GM23338 (cell line): Measurements from ENCODE around the gene TMEM169. TPM values are rescaled to one million over a fixed set of nuclear protein-coding genes. Genes with fewer than 3 reads are reported as not detected.
"Not testable (repeated sequence)": the region's sequence is repeated elsewhere in the genome, so short reads cannot be mapped to it uniquely, and the experiment has no call there.

Experiments used
- ATAC-seq: fragments of 200-7000 bp; cut with Tn5 transposase; 3 replicates; pipeline ENCODE4 v1.9.1; 2020
- DNase-seq: peaks from one replicate; pipeline ENCODE4 v3.0.0-alpha.2; 2015; ENCODE audit warnings: low spot score
- H2AFZ ChIP-seq: fragments of 200-600 bp; sonication (generic); 2 replicates; pipeline ENCODE4 v1.8.0; 2016; ENCODE audit warnings: antibody characterized with exemption, mild to moderate bottlenecking, moderate library complexity
- H3F3A ChIP-seq: fragments of 200-600 bp; sonication (generic); replicated peaks from 2 replicates; pipeline ENCODE4 v1.8.0; 2017; ENCODE audit warnings: antibody characterized with exemption, mixed run types, low read depth
- H3K27ac ChIP-seq: fragments of 200-600 bp; sonication (generic); 2 replicates; pipeline ENCODE4 v1.6.1; 2016; ENCODE audit warnings: low read depth
- H3K27me3 ChIP-seq: fragments of 200-600 bp; sonication (generic); 2 replicates; pipeline ENCODE4 v1.8.0; 2016; ENCODE audit warnings: mild to moderate bottlenecking, mixed run types, moderate library complexity; ENCODE audit not compliant: insufficient read depth
- H3K36me3 ChIP-seq: fragments of 200-600 bp; sonication (generic); 2 replicates; pipeline ENCODE4 v1.8.0; 2016; ENCODE audit warnings: mild to moderate bottlenecking; ENCODE audit not compliant: insufficient read depth
- H3K4me1 ChIP-seq: fragments of 200-600 bp; sonication (generic); 2 replicates; pipeline ENCODE4 v1.8.0; 2016; ENCODE audit warnings: mild to moderate bottlenecking, moderate library complexity; ENCODE audit not compliant: insufficient read depth
- H3K4me2 ChIP-seq: fragments of 200-600 bp; sonication (generic); 2 replicates; pipeline ENCODE4 v1.7.1; 2017; ENCODE audit warnings: mixed run types
- H3K4me3 ChIP-seq: fragments of 200-600 bp; sonication (generic); 2 replicates; pipeline ENCODE4 v1.6.1; 2016; ENCODE audit warnings: mixed run types
- H3K79me2 ChIP-seq: fragments of 200-600 bp; sonication (generic); replicated peaks from 2 replicates; pipeline ENCODE4 v1.8.0; 2017; ENCODE audit warnings: mild to moderate bottlenecking; ENCODE audit not compliant: insufficient read depth
- H3K9me2 ChIP-seq: fragments of 200-600 bp; sonication (generic); 2 replicates; pipeline ENCODE4 v1.8.0; 2017; ENCODE audit not compliant: insufficient read depth
- H4K20me1 ChIP-seq: fragments of 200-600 bp; sonication (generic); replicated peaks from 2 replicates; pipeline ENCODE4 v1.8.0; 2017; ENCODE audit warnings: mild to moderate bottlenecking; ENCODE audit not compliant: insufficient read depth
- H3K27ac Mint-ChIP-seq: 2 replicates; pipeline ENCODE4 v1.8.0; 2020; ENCODE audit warnings: inconsistent platforms, mild to moderate bottlenecking, moderate library complexity, mixed read lengths
- H3K27me3 Mint-ChIP-seq: 3 replicates; pipeline ENCODE4 v1.8.0; 2022; ENCODE audit warnings: low read depth, mild to moderate bottlenecking, moderate library complexity, mixed read lengths, inconsistent platforms; ENCODE audit not compliant: insufficient read depth, poor library complexity
- H3K36me3 Mint-ChIP-seq: 3 replicates; pipeline ENCODE4 v1.8.0; 2021; ENCODE audit warnings: low read depth, mild to moderate bottlenecking, inconsistent platforms, moderate library complexity, mixed read lengths
- H3K4me1 Mint-ChIP-seq: 3 replicates; pipeline ENCODE4 v1.8.0; 2020; ENCODE audit warnings: mild to moderate bottlenecking, inconsistent platforms, mixed read lengths
- H3K4me3 Mint-ChIP-seq: 3 replicates; pipeline ENCODE4 v1.8.0; 2021; ENCODE audit warnings: moderate library complexity, mild to moderate bottlenecking, inconsistent platforms, mixed read lengths
- H3K9me3 Mint-ChIP-seq: 3 replicates; pipeline ENCODE4 v1.8.0; 2020; ENCODE audit warnings: moderate library complexity, mild to moderate bottlenecking, inconsistent platforms, mixed read lengths
- CTCF ChIP-seq, 2 experiments: fragments of 200-600 bp in 1 of 2; sonication (generic) in 1 of 2; conservative IDR thresholded peaks; 2 replicates each; pipeline versions ENCODE4 v1.5.1 to v1.6.1; 2016 to 2017; ENCODE audit warnings: antibody characterized with exemption in 2 of 2, low read depth in 2 of 2, mild to moderate bottlenecking in 2 of 2, moderate library complexity in 1 of 2
- ZNF114 ChIP-seq: fragments of 250-450 bp; sonication (Bioruptor Pico); IDR thresholded peaks from 2 replicates; pipeline ENCODE4 v1.5.0; 2020; ENCODE audit warnings: mild to moderate bottlenecking, moderate library complexity
- polyA plus RNA-seq: library from polyadenylated mRNA; unstranded; fragments of >200 nt; fragmentation: Nextera tagmentation; extraction: Ambion mirVana; gene quantifications from 2 replicates; pipeline ENCODE4 v1.2.1, GENCODE V29; 2016
- total RNA-seq: library from RNA; depleted of rRNA; stranded (reverse); fragments of >200 nt; shearing (Covaris generic); gene quantifications from 2 replicates; pipeline ENCODE4 v1.2.3, GENCODE V29; 2014
- TF ChIP-seq, protein P1 (sequence below): IDR thresholded peaks from 2 replicates; pipeline ENCODE4 v1.6.1; 2016; ENCODE audit warnings: antibody characterized with exemption
- TF ChIP-seq, protein P2 (sequence below): IDR thresholded peaks from one replicate; pipeline ENCODE4 v1.6.1; 2018; ENCODE audit warnings: antibody characterized with exemption; ENCODE audit not compliant: unreplicated experiment

Gene TMEM169
- total and polyA plus RNA-seq, 2 experiments from 2014 or later = 1.4 to 3.9 TPM

DNA sequence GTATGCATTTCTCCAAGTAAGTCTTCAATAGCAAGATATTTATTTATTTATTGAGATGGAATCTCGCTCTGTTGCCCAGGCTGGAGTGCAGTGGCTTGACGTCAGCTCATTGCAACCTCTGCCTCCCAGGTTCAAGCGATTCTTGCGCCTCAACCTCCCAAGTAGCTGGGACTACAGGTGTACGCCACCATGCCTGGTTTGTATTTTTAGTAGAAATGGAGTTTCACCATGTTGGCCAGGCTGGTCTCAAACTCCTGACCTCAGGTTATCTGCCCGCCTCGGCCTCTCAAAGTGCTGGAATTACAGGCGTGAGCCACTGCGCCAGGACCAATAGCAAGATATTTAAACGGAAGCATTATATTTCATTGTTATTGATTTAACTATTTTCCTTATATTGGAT lies 1.7 kb upstream of the TMEM169 start:
- not testable (repeated sequence) for H3K27ac ChIP-seq, H3K4me3 ChIP-seq, DNase-seq, H3K36me3 ChIP-seq, H3K9me2 ChIP-seq, H3K27me3 Mint-ChIP-seq, H2AFZ ChIP-seq, H3K36me3 Mint-ChIP-seq, H3K9me3 Mint-ChIP-seq, H3K27ac Mint-ChIP-seq, H4K20me1 ChIP-seq, H3F3A ChIP-seq, H3K27me3 ChIP-seq, ATAC-seq, H3K4me2 ChIP-seq
- Mint-ChIP-seq H3K4me1 (peaks cover 35% of the 10 kb centered on the region), H3K4me3 (peak overlapping the region; percentile 36; the same call in 1 of the 3 replicates)
- Histone ChIP-seq H3K79me2 (peaks cover 15% of the 10 kb centered on the region), H3K4me1 (peaks cover 31% of the 10 kb centered on the region)

DNA sequence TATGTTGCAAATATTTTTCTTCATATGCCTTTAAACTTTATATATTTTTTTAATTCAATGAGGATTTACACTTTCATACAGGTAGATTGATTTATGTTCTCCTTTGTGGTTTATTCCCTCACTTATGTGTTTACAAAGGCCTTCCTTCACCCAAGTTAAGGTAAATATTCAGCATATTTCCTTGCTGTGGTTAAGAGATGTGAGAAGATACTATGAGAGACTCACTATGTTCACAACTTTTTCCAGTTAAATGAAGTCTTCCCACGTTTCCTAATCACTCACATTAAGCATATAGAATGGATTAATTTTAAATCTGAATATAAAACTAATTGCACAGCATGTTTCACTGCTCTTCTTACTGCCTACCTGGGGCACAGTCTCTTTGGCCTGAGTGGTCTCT lies 707 bp upstream of the TMEM169 start:
- Histone ChIP-seq H3F3A (no peaks in the 10 kb centered on the region; the same call in 1 of the 2 replicates), H3K4me2 (peak overlapping the region; percentile 90), H3K27ac (peak overlapping the region; percentile 82), H2AFZ (peak overlapping the region; percentile 92; the same call in 1 of the 2 replicates), H3K9me2 (no peaks in the 10 kb centered on the region), H4K20me1 (no peaks in the 10 kb centered on the region; the same call in 1 of the 2 replicates), H3K79me2 (peaks cover 20% of the 10 kb centered on the region), H3K36me3 (no peaks in the 10 kb centered on the region), H3K4me1 (peaks cover 33% of the 10 kb centered on the region), H3K27me3 (no peaks in the 10 kb centered on the region), H3K4me3 (peak overlapping the region; percentile 83)
- Mint-ChIP-seq H3K9me3 (no peaks in the 10 kb centered on the region), H3K27me3 (no peaks in the 10 kb centered on the region), H3K4me1 (peaks cover 37% of the 10 kb centered on the region), H3K4me3 (peak overlapping the region; percentile 90), H3K27ac (peak overlapping the region; percentile 87), H3K36me3 (no peaks in the 10 kb centered on the region)
- TF ChIP-seq, protein P1, sequence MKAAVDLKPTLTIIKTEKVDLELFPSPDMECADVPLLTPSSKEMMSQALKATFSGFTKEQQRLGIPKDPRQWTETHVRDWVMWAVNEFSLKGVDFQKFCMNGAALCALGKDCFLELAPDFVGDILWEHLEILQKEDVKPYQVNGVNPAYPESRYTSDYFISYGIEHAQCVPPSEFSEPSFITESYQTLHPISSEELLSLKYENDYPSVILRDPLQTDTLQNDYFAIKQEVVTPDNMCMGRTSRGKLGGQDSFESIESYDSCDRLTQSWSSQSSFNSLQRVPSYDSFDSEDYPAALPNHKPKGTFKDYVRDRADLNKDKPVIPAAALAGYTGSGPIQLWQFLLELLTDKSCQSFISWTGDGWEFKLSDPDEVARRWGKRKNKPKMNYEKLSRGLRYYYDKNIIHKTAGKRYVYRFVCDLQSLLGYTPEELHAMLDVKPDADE = no peak
- TF ChIP-seq ZNF114 (CRISPR knock-in tag) (no peak), CTCF (conservative IDR thresholded peaks at IDR 0.05; ENCODE audit: low read depth in 2 of 2) (no peak)
- TF ChIP-seq, protein P2, sequence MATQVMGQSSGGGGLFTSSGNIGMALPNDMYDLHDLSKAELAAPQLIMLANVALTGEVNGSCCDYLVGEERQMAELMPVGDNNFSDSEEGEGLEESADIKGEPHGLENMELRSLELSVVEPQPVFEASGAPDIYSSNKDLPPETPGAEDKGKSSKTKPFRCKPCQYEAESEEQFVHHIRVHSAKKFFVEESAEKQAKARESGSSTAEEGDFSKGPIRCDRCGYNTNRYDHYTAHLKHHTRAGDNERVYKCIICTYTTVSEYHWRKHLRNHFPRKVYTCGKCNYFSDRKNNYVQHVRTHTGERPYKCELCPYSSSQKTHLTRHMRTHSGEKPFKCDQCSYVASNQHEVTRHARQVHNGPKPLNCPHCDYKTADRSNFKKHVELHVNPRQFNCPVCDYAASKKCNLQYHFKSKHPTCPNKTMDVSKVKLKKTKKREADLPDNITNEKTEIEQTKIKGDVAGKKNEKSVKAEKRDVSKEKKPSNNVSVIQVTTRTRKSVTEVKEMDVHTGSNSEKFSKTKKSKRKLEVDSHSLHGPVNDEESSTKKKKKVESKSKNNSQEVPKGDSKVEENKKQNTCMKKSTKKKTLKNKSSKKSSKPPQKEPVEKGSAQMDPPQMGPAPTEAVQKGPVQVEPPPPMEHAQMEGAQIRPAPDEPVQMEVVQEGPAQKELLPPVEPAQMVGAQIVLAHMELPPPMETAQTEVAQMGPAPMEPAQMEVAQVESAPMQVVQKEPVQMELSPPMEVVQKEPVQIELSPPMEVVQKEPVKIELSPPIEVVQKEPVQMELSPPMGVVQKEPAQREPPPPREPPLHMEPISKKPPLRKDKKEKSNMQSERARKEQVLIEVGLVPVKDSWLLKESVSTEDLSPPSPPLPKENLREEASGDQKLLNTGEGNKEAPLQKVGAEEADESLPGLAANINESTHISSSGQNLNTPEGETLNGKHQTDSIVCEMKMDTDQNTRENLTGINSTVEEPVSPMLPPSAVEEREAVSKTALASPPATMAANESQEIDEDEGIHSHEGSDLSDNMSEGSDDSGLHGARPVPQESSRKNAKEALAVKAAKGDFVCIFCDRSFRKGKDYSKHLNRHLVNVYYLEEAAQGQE = no peak
- DNase-seq = no peak
- no peak for ATAC-seq
